HG03196 (cell line): ENCODE results near the gene KEL.

Experiments used
- ATAC-seq: cut with Tn5 transposase; IDR thresholded peaks from one replicate; pipeline ENCODE4 v1.9.1; 2021; ENCODE audit not compliant: unreplicated experiment

Gene KEL

DNA sequence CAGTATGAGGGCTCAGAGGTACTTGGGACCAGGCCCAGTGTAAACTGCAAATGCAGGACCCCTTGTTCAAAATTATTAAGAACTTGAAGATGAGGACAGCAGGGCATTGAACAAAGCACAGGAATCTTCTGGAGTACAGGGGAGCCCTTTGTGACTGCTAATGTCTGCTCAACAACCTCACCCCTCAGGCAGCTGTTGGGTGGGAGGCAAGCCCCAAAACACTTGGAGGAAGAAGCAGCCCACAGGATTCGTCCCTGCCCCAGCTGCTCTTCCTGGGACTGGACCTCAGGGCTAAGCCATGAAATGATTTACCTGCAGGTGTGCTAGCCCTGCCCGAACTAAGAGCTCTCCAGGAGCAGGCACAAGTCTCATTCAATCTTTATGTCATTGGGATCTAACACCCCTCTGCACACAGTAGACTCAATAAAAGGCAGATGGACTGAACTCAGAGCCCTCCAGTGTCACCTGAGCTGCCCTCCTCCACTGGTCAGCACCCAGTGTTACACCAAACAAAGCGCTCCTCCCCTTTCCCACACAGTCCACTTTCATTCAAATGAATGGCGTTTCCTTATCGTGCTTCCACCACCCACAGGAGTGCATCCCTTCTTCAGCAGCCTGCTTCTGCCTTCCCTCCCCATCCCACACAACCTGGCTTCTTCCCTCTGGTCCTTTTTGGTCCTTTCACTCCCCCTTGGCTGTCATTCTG is 29.6 kb downstream of the KEL start:
- ATAC-seq = no peak

DNA sequence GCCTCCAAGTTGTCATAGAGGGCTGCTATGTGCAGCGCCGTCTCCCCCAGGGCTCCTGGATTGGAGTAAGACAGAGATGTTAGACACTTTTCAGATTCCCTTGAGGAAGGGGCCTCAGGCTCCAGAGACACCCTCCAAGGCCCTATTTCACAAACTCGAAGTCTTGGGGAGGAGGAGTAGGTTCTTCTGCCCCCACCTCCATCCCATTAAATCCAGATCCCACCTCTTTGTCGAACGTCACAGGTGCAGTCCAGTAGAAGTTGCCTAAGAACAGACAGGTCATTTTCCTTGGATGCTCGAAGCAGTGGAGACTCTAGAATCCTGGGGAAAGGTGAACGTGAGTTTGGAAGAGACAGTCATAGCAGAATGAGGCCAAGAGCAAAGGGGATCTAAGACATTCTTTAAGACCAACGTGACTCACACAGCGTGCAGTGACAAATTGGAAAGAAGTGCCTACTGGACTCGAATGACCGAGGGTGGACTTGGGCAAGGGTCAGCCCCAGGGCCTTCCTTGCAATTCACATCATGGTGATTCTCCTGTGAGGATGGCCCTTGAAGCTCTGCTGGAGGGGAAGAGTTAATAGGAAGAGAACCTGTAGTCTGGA is 31.9 kb downstream of the KEL start:
- ATAC-seq = no peak

DNA sequence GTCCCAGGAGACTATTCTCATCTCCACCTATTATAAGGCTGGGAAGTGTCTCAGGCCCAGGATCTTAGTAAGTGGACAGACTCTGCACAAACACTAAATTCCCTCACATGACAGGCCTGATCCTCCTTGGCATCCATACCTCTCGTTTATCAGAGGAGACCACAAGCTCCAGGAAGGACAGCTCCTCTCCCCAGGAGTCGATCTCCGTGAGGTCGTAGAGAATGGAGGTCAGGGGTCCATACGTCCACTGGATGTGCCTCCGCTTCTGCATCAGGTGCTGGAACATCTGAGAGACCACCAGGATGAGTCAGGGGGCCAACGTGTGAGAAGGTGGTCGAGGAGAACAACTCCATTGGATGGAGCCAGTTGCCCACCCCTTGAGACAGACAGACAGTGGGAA is 34.2 kb downstream of the KEL start:
- no peak for ATAC-seq

DNA sequence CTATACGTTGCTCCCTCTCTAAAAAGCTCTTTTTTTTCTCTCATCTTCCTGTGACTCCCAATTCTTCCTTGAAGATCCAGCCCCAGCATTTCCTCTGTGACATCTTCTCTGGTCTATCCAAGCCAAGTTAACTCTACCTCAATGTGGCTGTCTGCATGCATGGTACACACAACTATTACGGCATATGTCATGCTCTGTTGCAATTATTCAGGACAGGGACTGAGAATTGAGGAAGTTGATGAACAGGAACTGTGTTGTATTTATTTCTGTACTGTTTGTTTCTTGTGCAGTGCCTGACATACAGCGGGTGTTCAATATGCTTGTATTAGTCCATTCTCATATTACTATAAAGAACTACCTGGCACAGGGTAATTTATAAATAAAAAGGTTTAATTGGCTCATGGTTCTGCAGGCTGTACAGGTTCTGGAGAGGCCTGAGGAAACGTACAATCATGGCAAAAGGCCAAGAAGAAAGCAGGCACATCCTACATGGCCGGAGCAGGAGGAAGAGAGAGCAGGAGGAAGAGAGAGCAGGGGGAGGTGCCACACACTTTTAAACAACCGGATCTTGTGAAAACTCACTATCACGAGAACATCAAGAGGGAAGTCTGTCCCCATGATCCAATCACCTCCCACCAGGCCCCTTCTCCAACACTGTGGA is 34.9 kb downstream of the KEL start:
- ATAC-seq = no peak

DNA sequence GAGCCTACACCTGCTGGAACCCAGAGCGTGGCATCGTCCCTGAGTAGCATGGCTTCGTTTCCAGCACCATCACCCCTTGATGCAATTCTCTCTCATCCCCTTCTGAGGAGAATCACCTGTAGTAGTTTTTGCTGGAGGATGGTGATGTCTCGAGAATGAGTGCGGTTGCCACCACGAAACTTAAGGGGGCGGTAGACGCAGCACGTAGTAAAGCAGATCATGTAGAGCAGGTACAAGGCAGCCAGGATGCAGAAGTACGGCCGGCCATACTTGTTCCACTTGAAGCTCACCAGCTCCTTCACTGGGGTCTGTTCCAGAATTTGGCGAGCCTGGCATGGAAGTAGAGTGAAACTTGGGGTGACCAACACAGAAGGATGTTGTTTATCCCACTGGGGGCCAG is 36.8 kb downstream of the KEL start:
- no peak for ATAC-seq

DNA sequence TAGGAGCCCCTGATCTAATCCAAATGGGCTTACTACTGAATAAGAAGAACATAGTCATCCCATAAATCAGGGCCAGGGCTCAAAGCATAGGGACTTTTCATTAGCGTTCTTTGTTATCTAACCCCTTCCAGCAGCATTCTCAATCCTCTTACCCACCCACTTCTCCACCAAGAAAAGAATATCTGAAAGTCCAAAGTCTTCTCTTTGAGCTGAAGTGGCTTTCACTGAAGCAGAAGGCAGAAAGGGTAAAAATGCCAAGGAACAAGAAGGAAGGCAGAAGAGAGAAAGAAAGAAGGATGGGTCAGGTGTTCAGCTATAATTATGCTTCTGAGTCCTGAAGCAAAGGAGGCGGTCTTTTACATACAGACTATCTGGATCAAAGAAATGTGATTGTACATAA is 38.8 kb downstream of the KEL start:
- ATAC-seq = no peak

DNA sequence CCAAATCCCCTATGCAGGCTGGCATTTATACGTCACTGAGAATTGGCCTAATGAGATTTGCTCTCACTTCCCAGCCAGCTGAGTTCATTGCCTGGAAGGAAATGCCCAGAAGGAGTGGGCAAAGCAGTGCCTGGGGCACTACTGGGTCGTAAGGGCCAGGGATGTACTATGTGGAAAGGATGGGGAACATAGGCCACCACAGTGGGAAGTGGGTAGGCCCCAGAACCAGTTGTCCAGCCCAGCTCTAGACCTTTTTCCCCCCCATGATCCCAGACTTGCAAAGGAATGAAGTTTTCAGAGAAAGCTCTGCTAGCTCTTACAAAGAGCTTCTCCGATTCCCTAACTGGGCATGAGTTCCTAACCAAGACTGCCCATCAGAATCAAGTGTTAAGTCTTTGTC is 42.5 kb downstream of the KEL start:
- ATAC-seq = no peak

DNA sequence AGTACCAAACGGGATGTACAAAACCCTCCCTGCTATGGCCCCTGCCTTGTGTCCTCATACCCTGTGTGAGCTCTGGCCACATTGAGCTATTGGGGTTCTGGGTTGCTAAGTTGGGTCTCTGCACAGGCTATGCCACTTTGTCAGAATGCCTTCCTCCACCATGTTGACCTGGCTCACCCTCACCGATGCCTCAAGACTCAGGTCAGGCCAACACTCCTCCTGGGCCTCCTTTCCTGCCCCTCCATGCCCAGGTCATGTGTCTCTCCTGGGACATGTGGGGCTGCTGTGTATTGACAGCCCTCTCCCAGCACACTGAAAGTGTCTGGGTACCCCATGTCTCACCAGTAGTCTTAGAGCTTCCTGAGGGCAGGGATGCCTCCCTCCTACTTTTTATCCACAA is 43.3 kb downstream of the KEL start:
- ATAC-seq = no peak

DNA sequence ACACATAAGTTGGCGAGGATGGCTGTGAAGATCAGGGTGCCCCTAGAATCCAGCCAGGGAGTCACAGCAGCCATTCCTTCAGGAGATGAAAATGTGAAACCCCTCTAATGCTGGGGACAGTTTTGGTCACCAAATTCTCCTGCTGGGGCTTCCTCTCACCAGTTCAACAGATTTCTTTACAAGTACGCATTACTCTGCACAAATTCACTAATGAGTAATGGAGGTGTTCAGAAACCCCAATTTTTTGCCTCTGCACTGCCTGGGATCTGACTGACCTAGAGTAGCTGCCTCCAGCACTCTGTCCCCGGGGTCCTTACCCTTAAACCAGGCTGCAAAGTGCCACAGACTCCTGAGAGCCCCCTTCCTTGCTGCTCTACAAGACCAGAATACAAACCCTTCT is 44.7 kb downstream of the KEL start:
- no peak for ATAC-seq

DNA sequence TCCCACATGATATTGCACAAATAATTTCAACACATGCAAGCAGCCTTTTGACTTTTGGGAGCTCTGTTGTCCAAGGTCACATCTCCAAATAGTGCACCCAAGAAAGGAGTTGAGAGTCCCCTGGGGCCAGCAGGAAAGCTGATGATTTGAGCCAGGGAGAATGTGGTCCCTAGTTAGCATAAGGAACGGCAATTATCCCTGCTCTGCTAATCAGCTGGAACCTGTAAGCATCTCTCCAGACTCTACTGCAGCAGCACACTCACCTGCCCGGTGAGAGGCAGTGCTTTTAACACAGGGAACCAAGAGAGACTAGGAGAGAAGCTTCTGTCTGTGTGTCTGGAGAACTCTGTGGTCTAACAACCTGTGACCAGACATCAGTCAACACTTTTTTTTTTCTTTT is 45.7 kb downstream of the KEL start:
- no peak for ATAC-seq

DNA sequence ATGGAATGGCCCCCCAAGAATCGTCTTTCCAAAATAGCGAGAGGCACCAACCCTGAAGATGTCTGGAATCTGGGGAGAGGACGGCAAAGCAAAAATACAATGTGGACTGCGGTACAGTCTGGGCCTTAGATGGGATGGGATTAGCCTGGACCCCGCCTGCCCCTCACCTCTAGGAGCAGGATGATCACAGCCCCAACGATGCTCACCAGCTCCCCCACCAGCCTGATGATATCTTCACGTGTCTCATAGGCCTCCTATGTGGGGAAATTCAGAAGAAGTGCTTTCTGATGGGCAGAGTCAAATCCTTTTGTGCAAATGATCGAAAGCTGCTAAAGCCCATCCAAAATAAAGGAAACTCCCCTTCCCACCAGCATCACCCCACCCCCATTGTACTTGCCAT is 46.8 kb downstream of the KEL start:
- ATAC-seq = no peak

DNA sequence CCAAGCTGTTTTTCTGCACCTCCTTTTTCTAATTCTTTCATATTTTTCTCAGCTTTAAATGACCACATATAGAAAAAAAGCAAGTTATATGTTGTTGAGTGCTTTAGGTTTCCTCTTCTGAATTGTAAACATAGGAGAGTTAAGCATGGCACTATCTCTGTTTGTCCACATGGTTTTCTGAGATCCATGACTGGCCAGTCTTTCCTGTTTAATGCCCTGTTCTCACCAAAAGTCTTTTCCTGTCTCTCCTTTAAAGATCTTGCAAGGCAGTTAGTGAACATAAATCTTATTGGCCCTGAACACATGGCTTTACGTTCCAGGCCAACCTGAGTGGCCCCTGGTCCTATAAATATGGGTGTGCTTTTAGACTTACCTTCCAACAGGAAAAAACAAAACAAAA is 48.0 kb downstream of the KEL start:
- ATAC-seq = no peak

DNA sequence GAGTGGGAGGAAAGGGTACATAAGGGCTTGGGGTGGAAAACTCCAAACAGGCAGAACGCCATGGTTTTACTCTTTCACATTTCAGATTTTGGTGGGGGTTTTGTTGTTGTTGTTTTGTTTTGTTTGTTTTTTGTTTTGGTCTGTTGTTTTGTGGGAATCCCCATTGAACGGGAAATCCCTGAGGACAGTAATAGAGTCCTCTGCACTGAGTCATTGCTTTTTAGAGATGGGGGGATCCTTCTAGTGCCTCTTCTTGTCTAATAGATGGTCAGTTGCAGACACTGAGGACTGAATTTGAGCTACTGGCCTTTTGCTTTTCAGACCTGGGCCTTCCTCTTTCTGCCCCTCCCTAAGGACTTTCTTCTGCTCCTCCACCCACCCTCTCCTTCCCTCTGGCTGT is 48.6 kb downstream of the KEL start:
- ATAC-seq = no peak

DNA sequence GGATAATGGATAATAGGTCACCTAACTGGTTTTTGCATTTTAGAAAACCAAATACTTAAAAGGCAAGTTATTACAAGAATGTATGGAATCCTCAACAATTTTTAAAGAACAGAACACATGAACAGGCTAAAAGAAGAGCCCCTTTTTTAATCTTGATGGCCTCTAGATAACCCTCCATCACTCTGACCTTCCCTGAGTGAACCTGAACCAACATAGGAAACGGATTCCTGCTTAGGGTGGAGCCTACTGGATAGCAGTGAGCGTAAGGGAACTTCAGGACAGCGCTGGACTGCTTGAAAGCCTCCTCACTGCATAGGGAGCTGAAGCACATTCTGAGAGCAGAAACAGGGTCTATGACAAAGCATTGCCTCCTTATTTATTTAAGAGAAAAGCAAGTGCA is 49.1 kb downstream of the KEL start:
- no peak for ATAC-seq

DNA sequence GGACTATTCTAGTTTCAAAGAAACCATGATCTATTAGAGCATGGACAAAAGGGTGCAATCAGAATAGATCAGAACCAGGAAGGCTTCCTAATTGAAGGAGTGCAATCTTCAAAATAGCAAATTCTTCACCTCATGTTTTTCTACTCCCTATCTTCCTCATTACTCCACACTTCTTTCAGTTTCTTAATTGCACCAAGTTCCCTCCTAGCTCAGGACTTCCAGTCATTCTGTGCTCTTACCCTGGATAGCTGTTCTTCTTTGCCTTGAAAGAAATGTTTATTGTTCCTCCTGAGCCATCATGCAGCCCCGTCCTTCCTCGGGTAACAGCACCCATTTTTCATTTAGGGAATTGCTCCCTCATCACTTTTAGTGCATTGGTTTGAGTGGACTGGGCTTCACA is 51.7 kb downstream of the KEL start:
- ATAC-seq = no peak

DNA sequence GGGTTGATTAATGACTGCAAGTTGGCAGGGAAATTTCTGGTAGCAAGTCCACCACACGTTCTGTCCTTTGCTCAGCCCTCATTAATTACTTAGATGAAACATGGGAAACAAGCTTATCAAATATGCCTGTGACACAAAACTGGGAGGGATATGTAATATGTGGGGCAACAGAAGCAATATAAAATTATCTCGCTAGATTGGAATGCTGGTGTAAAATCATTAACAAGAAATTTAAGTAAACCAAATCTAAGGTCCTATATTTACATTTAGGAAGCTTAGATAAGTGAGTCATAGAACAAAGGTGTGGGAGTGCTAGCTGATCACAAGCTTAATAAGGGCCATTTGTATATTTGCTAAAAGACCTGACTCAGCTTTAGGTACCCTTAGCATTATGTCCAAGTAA is 52.1 kb downstream of the KEL start:
- ATAC-seq = no peak

DNA sequence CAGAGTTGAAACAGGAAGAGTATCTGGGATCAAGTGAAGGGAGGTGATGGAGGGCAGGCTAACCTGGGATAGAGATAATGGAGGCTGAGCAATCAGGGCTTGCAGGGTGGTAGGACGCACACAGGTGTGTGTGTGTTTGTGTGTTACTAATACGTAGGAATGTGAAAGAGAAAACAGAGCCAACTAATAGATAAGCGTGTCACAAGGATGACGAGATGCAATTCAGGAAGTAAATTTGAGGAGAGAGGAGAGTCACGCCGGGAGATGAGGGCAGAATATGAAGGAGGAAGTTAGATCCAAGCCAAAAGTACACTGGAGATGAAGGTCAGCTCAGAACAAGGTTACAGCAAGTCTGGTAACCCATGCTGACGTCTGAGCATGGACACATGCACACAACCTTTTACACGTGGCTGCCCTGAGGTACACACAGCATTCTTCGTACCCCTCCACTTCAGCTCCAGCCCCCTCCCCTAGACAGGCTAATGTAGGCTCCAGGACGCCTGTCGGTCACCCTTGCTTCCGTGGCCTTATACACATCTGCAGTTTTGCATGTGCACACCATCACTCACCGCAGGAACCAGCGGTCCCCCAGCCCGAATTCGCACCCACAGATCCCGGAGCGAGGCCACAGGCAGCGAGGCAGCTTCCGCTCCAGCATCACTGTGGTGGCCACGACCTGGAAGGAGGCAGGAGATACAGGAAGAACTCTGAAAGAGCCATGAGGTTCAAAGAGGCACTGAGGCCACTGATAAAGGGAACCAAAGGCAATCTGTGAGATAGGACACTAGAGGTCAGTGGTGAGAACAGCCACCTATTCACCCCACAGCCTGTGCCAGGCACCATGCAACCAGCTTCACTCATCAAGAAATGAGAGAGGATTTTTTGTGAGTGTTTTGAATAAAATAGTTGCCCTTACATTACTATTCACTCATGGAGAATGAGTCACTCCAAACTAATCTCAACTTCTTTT is 53.0 kb downstream of the KEL start:
- ATAC-seq = no peak

DNA sequence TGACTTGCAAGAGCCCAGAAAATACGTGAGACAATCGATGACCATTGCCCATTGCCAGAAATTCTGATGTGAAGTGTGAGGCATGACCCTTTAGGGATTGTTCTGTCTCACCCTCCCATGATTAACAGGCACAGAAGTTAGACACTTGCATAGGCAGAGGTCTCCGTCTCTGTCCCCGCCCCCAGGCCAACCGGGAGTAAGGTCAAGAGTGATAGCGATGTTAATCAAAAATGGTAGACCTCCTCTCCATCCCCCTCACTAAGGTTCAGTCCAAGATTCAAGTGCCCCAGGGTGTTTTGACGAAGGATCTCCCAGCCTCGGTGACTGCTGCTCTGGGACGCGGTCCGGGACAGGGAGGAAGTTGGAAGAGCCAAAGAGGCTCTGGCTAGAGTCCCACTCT is 53.9 kb downstream of the KEL start:
- no peak for ATAC-seq

DNA sequence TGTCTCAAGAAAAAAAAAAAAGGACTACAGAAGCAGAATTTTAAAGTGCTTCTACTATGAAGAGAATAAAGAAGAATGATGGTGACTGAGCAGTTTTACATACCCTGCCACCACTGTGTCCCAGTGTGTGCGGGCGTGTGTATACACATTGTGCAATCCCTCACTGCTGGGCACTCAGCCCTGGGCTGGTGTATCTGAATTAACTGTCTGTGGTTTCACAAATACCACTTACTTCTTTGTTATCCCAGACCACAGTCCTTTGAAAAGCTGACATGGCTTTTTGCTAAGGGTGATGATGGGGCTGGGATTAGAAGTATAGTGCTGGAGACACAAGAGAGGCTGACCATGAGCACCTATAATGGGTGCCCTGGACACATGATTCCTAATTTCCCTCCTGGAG is 55.5 kb downstream of the KEL start:
- ATAC-seq = no peak

DNA sequence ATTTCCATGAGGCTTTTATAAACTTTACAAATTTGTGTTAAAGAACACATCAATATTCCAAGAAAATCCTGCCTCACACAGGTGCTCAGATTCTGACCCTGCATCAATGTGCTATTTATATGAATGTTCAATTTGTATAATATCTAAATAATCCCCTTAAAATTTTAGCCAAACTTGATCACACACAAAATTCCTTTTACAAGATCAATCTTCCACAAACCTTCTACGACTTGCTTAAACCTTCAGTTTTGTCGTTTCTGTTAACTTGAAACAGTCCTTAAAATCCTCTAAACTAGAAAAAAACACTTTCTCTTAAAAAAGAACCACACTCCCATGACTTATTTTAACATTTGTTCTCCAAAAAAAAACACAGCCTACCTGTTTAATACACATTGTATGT is 56.4 kb downstream of the KEL start:
- ATAC-seq = no peak

DNA sequence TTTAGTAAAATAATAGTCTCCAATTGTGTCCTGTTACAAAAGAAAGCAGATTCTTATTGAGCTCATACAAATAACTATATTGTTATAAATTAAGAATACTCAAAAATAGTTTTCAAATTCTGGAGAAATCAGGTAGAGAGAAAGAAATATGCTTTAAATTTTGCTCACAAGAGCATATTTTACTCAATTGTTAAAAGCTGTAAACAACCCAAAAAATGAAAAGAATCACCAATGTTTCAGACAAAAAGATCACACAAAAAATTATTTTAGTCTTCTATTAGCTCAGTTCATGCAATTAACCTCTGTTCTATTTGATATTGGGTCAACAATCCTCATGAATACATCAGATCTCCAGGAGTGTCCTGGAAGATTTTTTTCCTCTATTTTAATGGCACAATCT is 58.0 kb downstream of the KEL start:
- ATAC-seq = no peak
